Esophagus (tissue), 2 donors: ENCODE results near the gene STRN4. TPM values are rescaled to one million over a fixed set of nuclear protein-coding genes. Genes with fewer than 3 reads are reported as not detected.
A peak's percentile ranks its signal among the peaks of the same experiment; 100 is the strongest.
"Not testable (repeated sequence)": the region's sequence is repeated elsewhere in the genome, so short reads cannot be mapped to it uniquely, and the experiment has no call there.

Experiments
- H3K27ac ChIP-seq, 2 donors: one replicate each; pipeline ENCODE4 v1.5.1; 2013; ENCODE audit warnings: low read depth in 2 of 2, mild to moderate bottlenecking in 2 of 2, inconsistent platforms in 1 of 2, low read length in 1 of 2, moderate library complexity in 1 of 2
- H3K27me3 ChIP-seq, 2 donors: one replicate each; pipeline ENCODE4 v1.6.1; 2013; ENCODE audit warnings: low read length in 2 of 2, control low read depth in 1 of 2, mild to moderate bottlenecking in 1 of 2; ENCODE audit not compliant: insufficient read depth in 2 of 2, control insufficient read depth in 1 of 2
- H3K36me3 ChIP-seq, 2 donors: one replicate each; pipeline ENCODE4 v1.6.1; 2013; ENCODE audit warnings: low read length in 1 of 2; ENCODE audit not compliant: control insufficient read depth in 2 of 2, insufficient read depth in 2 of 2
- H3K4me1 ChIP-seq, 2 donors: one replicate each; pipeline ENCODE4 v1.6.1; 2013; ENCODE audit warnings: low read length in 1 of 2; ENCODE audit not compliant: control insufficient read depth in 2 of 2, insufficient read depth in 2 of 2
- H3K4me3 ChIP-seq, 2 donors: one replicate each; pipeline ENCODE4 v1.5.1; 2013; ENCODE audit warnings: low read length in 2 of 2, mild to moderate bottlenecking in 2 of 2, low read depth in 1 of 2, moderate library complexity in 1 of 2
- H3K9me3 ChIP-seq, 2 donors: one replicate each; pipeline ENCODE4 v1.6.1; 2013; ENCODE audit warnings: mild to moderate bottlenecking in 2 of 2, low read depth in 1 of 2, low read length in 1 of 2, moderate library complexity in 1 of 2; ENCODE audit not compliant: control insufficient read depth in 2 of 2, insufficient read depth in 1 of 2
- WGBS, 2 donors: extraction: QIAGEN DNeasy Blood & Tissue Kit; methylation state at CpG; one replicate each; pipeline ENCODE4 v1.1.7; 2013; 5-methylcytosine and 5-hydroxymethylcytosine counted together
- polyA plus RNA-seq, 2 donors: library from polyadenylated mRNA; stranded (reverse); fragments of 200-250 nt; gene quantifications; one replicate each; pipeline ENCODE4 v1.2.3, GENCODE V29; 2013
- donor health status: healthy with polysubstance abuse.
- donor health status: Bipolar disorder and iron deficiency.

STRN4 gene
- polyA plus RNA-seq, 2 donors: 53.2 to 55.6 TPM

DNA sequence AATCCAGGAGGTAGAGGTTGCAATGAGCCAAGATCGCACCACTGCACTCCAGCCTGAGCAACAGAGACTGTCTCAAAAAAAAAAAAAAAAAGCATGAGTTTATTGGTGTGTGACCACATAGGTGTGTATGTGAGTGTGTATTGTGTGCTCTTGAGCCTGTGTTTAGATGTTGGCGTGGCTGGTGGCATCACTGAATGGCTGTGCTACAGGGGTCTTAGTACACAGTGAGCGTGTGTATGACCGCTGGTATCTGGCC, 39.7 kb upstream of the STRN4 start:
- WGBS, 2 donors: 41 to 47% methylated on average over 4 of the region's 4 CpGs
- H3K36me3 ChIP-seq: peaks cover 0 to 13% of the 10 kb centered on the region in 2 donors
- H3K9me3 ChIP-seq: no peaks in the 10 kb centered on the region
- H3K4me1 ChIP-seq: peaks cover 3 to 23% of the 10 kb centered on the region in 2 donors
- H3K27ac ChIP-seq: peak overlapping the region; percentile 95 to 97
- H3K4me3 ChIP-seq: peak overlapping the region; percentile 73 to 87
- no peaks in the 10 kb centered on the region for H3K27me3 ChIP-seq

DNA sequence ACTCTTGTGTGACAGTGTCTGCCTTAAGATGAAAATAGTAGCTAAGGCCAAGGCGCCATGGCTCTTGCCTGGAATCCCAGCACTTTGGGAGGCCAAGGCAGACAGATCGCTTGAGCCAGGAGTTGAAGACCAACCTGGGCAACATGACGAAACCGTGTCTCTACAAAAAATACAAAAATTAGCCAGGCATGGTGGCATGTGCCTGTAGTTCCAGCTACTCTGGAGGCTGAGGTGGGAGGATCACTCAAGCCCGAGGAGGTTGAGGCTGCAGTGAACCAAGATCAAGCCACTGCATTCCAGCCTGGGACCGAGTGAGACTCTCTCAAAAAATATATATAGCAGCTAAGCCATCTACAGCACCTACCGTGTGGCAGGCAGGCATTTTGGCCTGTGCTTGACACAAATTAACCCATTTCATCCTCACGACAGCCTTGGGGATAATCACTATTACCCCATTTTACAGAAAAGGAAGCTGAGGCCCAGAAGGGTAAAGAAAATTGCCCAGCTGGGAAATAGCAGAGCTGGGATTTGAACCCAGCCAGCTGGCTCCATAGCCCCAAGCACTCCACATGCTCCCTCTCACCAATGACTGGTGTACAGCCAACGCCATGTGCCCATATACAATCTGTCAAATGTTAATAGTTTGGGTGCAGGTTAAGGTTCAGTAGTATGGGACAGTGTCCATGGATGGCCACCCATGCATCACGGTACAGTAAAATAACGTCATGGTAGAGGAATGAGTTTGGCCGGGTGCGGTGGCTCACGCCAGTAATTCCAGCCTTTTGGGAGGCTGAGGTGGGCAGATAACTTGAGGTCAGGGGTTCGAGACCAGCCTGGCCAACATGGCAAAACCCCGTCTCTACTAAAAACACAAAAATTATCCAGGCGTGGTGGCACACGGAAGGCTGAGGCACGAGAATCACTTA, 39.1 kb upstream of the STRN4 start:
- peaks cover 0 to 13% of the 10 kb centered on the region in 2 donors for H3K36me3 ChIP-seq
- no peaks in the 10 kb centered on the region for H3K9me3 ChIP-seq
- 51 to 61% methylated on average over 19 of the region's 19 CpGs for WGBS, 2 donors
- peaks cover 3 to 23% of the 10 kb centered on the region in 2 donors for H3K4me1 ChIP-seq
- peak overlapping the region; percentile 73 to 87 for H3K4me3 ChIP-seq
- H3K27ac ChIP-seq: peak overlapping the region; percentile 95 to 97
- H3K27me3 ChIP-seq: no peaks in the 10 kb centered on the region

DNA sequence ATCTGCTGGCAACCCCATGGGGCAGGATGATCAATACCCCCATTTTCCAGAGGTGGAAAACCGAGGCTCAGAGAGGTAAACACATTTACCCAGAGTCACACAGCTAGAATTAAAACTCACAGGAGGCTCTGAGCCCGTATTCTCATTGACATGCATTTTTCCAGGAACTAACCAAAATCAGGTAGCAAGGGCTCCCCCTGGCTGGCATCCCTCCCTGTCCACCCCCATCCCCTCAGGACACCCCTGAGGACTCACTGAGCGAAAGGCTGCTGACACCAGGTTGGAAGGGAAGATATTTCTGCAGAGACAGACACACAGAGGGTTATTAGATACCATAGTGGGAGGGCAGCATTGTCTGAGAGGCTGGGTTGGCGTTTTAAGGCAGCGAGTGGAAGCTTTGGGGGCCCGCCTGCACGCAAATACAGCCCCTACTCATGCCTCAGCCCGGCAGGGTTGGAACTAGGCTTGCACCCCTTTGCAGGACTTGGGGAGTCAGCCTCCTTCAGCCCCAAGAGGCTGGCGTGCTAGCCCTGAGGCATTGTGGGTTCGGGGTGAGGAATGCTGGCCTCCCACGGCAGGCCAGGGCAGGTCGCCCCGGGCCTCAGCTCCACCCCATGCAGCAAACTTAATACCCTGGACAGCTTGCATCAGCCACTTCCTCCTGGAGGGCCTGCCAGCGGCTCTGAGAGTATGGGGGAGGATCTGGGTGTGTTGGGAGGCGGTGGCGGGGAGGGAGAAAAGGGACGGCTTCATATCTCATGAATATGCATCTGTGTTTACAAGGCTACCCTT, 38.2 kb upstream of the STRN4 start:
- no peaks in the 10 kb centered on the region for H3K9me3 ChIP-seq
- H3K27ac ChIP-seq: peak overlapping the region; percentile 95 to 97
- H3K36me3 ChIP-seq: peaks cover 0 to 13% of the 10 kb centered on the region in 2 donors
- H3K4me1 ChIP-seq: peaks cover 3 to 23% of the 10 kb centered on the region in 2 donors
- WGBS, 2 donors: 19 to 31% methylated on average over 17 of the region's 17 CpGs
- no peaks in the 10 kb centered on the region for H3K27me3 ChIP-seq
- H3K4me3 ChIP-seq: peak overlapping the region; percentile 37 to 73

DNA sequence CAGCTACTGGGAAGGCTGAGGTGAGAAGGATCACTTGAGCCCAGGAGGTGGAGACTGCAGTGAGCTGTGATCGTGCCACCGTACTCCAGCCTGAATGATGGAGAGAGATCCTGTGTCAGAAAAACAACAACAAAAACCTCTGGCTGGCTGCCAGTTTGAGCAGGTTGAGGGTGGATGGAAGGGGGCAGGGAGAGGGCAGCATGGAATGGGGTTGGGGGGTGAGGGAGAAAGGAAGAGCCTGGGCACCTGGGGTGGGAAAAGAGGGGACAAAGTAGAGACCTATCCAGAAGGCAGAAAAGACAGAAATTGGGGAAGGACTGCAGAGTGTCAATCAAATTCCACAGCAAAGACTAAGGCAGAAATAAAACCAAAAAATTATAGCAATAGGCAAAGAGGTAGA, 37.4 kb upstream of the STRN4 start:
- Histone ChIP-seq H3K27ac (peak overlapping the region in 1 of 2 donors; percentile 95), H3K36me3 (peaks cover 2 to 16% of the 10 kb centered on the region in 2 donors), H3K4me1 (peaks cover 3 to 19% of the 10 kb centered on the region in 2 donors), H3K4me3 (peak overlapping the region in 1 of 2 donors; percentile 73), H3K27me3 (no peaks in the 10 kb centered on the region), H3K9me3 (no peaks in the 10 kb centered on the region)
- 45 to 68% methylated on average over 2 of the region's 2 CpGs for WGBS, 2 donors

DNA sequence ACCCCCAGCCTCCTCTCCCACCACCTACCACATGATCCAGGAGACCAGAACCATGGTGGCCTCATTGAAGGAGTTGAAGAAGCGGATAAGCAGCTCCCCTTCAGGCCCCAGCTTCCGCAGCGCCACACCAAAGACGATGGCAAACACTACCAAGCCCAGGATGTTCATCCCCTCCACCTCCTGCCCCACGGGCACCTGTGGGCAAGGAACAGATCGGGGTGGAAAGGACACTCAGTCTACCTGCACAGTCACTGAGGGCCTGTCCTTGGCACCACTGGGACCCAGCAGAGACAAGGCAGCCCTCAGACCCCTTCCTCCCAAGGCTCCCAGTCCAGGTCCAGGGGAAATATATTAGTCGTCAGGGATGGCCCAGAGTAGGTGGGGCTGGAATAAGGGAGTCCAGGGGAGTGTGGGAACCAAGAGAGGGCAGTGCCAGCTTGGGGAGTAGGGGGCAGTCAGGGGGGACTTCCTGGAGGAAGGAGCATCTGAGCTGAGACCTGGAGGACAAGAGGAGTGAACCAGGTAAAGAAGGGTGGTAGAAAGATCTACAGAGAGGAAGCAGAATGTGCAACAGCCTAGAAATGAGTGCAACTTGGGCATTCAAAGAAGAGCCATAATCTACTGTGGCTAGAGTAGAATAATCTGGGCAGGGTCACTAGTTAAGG, 36.2 kb upstream of the STRN4 start:
- H3K36me3 ChIP-seq: peaks cover 4 to 18% of the 10 kb centered on the region in 2 donors
- H3K9me3 ChIP-seq: no peaks in the 10 kb centered on the region
- no peak overlapping the region for H3K27ac ChIP-seq
- WGBS, 2 donors: 91 to 94% methylated on average over 7 of the region's 7 CpGs
- H3K4me1 ChIP-seq: peaks cover 3 to 17% of the 10 kb centered on the region in 2 donors
- no peak overlapping the region for H3K4me3 ChIP-seq
- H3K27me3 ChIP-seq: no peaks in the 10 kb centered on the region

DNA sequence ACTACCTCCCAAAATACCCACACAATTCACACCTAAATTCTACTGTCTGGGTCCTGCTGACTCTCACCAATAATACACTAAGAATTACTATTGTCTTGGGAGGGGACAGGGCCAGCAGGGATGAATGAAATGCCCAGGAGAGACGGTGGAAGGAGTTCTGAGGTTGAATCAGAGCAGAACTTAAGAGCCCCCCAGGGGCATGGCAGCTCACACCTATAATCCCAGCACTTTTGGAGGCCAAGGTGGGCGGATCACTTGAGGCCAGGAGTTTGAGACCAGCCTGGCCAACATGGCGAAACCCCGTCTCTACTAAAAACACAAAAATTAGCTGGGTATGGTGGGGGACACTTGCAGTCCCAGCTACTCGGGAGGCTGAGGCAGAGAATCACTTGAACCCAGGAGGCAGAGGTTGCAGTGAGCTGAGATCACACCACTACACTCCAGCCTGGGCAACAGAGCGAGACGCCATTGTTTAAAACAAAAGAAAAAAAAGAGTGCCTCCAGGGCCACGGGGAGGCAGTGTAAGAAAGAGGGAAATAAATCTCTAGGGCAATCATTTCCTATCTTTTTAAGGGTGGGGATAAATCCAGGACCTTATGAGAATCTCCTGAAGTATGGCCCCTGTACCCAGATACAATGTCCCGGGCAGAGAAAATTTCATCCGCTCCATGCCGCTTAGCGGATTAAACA, 31.9 kb upstream of the STRN4 start:
- not testable (repeated sequence) for H3K27ac ChIP-seq, H3K4me1 ChIP-seq, H3K4me3 ChIP-seq, H3K9me3 ChIP-seq, H3K27me3 ChIP-seq
- 85 to 88% methylated on average over 12 of the region's 12 CpGs for WGBS, 2 donors
- H3K36me3 ChIP-seq: peaks cover 14 to 35% of the 10 kb centered on the region in 2 donors

GRCh38 chr19:46776927-46777911, 31.0 kb upstream of the STRN4 start:
- Histone ChIP-seq H3K36me3 (peaks cover 14 to 26% of the 10 kb centered on the region in 2 donors), H3K27me3 (no peaks in the 10 kb centered on the region), H3K4me1 (no peaks in the 10 kb centered on the region), H3K9me3 (no peaks in the 10 kb centered on the region), H3K27ac (no peak overlapping the region), H3K4me3 (no peak overlapping the region)
- 95 to 96% methylated on average over 32 to 33 of the region's 33 CpGs for WGBS, 2 donors

GRCh38 chr19:46775642-46776258, 29.5 kb upstream of the STRN4 start:
- Histone ChIP-seq H3K4me1 (no peaks in the 10 kb centered on the region), H3K9me3 (no peaks in the 10 kb centered on the region), H3K27ac (no peak overlapping the region), H3K36me3 (peaks cover 14 to 26% of the 10 kb centered on the region in 2 donors), H3K27me3 (no peaks in the 10 kb centered on the region), H3K4me3 (no peak overlapping the region)
- WGBS, 2 donors: 91 to 96% methylated on average over 11 of the region's 11 CpGs
